Measurements from ENCODE around the gene NYAP1.
"Not testable (repeated sequence)": the region's sequence is repeated elsewhere in the genome, so short reads cannot be mapped to it uniquely, and the experiment has no call there.

NYAP1 gene

DNA sequence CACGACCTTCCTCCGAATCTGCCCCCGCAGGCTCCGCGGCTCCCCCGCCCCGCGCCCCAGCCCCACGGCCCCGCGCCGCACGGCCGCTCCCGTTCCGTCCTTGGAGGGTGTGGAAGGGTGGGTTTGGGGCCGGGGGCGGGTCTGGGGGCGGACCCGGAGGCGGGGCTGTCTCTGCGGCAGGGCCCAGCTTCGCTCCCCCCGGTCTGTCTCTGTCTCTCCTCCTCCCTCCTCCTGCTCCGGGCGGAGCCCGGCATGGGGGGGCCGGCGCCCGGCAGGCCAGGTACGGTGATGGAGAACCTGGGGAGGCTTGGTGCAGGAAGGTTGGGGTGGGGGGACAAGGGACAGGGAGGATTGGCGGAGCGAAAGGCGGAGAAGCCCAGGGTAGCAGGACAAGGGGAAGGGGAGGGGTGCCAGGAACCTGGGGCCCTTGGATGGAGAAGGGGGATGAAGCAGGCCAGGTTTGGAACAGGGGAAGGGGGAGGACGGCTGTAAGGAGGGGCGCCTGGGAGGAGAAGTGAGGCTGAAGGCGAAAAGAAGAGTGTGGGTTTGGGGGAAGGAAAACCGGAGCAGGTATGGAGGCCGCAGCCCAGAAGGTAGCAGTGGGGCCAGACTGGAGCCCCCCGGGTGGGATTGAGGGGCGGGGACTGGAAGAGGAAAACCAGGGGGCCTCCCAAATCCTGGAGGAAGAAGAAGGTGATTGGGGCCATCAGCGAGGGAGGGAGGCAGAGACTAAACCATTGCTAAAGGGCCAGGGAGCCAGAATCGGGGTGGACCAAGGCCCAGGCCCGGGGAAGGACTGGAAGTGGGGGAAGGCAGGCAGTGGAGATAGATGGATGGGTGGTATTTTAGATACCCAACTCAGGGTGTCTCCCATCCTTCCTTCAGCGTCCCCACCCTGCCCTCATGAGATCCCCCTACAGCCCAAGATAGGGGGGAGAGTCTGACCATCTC lies at the start of gene NYAP1:
Gene NYAP1, plus strand, starts transcription at position 206 of the 951 bp plus-strand sequence. CDS start 1,385 bp downstream, outside the sequence.
- peak; percentile 45 for DNase-seq

- DNase-seq, result no peak
Measured at GRCh38 chr7:100434297-100435144, 49.2 kb upstream of the NYAP1 start.

DNA sequence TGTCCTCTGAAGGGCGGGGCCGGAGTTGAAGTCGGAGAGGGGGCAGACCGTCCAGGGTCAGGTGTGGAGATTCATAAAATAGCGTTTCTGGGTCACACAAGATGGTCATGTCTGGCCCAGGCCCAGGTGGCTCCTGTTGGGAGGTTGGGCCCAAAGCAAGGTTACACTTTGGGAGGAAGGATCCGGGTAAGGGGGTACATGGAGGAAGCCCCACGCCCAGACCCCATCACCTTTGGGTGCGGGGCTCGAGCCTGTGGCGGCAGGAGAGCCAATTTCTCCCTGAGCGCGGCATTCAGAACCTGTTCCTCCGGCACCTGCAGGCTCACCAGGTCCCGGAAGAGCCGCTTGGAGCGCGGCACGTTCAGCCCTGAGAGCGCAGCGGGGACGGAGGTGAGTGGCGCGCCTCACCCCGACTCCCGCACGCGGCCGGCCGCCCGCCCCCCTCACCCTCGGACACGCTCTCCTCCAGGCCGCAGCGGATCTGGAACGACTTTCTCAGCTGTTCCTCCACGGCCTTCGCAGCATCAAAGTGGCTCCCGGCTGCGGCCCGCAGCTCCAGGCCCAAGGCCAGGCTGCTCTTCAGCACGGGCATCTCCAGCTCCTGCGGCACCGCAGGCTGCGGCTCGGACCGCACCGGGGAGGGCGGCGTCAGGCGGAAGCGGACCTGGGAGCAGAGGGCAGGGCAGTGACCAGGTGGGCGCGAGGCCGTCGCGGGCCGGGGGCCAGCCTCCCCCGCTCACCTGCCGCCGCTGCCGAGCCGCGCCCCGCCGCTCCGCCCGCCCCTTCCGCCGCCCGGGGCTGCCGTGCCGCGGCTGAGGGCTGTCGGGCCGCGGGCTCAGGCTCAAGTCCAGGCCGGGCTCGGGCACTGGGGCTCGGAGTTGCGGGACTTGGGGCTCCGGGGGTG lies 48.1 kb upstream of the NYAP1 start:
- DNase-seq, result peak; percentile 61

- no peak for DNase-seq
Measured at GRCh38 chr7:100437150-100438100, 46.3 kb upstream of the NYAP1 start.

- DNase-seq, result no peak
Measured at GRCh38 chr7:100438172-100438571, 45.6 kb upstream of the NYAP1 start.

DNA sequence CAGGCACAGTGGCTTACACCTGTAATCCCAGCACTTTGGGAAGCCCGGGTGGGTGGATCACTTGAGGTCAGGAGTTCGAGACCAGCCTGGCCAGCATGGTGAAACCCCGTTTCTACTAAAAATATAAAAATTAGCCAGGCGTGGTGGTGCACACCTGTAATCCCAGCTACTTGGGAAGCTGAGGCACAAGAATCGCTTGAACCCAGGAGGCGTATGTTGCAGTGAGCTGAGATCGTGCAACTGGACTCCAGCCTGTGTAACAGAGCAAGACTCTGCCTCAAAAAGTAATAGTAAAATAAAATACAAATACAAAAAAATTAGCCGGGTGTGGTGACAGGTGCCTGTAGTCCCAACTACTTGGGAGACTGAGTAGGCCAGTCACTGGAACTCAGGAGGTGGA lies 45.0 kb upstream of the NYAP1 start:
- not testable (repeated sequence) for DNase-seq

- not testable (repeated sequence) for DNase-seq
Measured at GRCh38 chr7:100439244-100439643, 44.5 kb upstream of the NYAP1 start.

DNA sequence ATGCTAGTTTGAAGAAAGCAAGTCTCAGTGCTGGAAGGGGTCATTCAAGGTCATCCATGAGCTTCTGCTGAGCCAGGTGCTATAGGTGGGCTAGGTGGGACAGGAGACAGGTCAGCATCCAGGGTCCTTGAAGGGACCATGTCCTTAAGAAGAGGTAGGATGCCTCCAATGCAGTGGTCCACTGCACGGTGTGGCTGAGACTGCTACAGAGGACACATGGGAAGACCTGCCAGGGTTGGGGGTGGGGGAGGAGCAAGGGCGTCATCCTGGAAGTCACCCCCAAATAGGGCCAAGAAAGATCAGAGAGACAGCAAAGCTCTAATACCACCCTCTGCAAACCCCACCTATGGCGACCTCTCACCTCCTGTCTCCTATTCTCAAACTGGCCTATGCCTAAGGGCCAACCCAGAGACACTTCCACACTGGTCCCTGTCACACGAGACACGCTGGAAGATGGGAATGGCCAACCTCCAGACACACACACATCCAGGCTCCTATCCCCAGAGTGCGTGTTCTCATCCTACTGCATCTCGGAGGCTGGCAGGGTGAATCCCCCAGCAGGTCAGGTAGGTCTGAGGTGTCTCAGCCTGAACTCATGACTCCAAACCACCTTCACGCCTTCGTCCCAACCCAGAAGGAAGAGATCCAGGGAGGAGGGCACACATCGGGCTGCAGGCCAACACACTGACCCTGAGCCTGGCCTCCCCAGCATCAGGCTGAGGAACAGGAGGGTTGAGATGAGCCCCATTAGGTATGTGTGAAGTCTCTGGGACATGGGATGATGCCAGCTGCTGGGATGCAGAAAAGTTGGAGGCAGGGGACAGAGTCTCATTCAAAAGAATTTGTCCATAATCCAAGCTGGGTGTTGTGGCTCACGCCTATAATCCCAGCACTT lies 41.8 kb upstream of the NYAP1 start:
- no peak for DNase-seq

DNA sequence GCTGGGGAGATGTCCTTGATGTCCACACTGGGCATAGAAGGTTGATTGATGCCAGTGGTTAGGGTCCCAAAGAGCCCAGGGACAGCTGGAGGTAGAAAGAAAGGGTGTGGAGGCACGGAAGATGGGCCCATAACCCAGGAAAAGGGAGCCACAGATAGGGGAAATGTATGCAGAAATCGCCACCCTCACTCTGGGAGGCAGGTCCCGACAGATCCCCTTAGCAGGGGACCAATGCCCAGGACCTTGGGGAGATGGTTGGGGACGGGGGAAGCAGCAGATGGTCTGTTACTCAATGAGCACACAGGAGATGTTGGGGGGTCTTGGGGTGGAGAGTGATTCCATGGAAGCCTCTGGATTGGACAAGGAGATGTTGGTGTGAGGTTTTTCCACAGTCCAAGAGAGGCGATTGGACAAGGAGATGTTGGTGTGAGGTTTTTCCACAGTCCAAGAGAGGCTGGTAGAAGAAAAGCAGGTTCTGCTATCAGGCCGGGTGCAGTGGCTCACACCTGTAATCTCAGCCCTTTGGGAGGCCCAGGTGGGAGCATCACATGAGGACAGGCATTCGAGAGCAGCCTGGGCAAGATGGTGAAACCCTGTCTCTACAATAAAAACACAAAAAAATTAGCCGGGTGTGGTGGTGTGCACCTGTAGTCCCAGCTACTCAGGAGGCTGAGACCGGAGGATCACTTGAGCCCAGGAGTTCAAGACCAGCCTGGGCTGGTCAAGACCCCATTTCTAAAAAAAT lies 40.5 kb upstream of the NYAP1 start:
- no peak for DNase-seq

DNA sequence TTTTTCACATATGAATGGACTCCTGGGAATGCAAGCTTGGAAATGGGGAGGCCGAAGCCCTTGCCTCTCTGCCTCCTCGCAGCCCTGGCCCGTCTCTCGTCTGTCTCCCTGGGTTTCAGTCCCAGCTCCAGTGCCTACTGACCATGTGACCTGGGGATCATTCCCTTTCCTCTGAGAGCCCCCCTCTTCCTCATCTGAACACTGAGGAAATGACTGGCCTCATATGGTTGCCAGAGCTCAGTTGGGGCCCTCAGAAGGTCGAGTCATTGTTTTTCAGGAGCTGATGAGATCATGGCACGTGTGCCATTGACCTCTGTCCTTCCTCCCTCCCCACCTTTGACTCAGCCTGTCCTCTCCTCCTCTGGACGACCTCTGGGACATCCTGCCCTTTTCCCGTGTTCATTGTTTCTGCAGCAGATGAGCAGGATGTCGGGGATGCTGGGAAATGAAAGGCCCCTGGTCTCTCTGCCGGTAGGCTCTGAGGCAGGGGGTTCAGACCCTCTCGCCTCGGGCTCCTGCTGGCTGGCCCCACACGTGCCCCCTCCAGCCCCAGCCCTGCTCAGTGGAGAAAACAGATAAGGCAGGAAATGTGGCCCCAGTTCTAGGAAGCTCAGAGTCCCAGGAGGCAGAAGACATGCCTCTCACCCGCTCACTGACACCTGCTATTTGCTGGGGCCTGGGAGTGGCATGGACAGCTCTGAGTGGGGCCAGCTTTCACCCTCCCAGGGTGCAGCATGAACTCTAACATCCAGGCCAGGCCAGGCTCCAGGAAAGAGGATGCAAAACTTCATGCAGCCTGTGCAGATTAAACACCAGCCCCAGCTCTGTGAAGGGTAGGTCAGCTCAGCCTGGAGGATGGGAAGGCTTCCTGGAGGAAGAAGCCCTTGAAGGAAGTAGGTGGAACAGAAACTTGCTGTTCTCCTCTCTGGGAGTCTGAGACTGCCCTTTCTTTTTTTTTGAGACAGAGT lies 39.1 kb upstream of the NYAP1 start:
- DNase-seq, result peak; percentile 21

DNA sequence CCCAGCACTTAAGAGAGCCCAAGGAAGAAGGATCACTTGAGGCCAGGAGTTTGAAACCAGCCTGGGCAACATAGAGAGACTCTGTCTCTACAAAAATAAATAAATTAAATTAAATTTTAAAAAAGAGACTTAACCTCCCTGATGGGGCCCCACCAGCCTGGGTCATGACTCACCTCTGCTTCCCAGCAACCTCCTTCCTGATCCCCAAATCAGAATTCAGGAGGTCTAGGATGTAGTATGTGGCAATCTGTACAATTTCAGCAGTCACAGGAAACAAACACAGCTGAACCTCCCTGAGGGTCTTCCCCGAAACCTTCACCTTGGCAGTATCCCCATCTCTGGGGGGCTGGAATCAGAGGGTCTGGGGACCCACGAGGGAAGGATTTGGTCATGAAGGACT lies 37.7 kb upstream of the NYAP1 start:
- no peak for DNase-seq

DNA sequence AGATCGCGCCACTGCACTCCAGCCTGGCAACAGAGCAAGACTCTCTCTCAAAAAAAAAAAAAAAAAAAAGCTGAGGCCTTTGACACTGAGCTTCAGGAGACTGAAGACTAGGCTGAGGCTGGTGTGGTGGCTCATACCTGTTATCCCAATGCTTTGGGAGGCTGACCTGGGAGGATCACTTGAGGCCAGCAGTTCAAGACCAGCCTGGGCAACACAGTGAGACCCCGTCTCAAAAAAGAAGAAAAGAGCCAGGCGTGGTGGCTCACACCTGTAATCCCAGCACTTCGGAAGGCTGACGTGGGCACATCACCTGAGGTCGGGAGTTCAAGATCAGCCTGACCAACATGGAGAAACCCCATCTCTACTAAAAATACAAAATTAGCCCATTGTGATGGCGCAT lies 36.4 kb upstream of the NYAP1 start:
- not testable (repeated sequence) for DNase-seq

- DNase-seq, result no peak
Measured at GRCh38 chr7:100449190-100449795, 34.4 kb upstream of the NYAP1 start.

GRCh38 chr7:100452513-100452912 lies 31.2 kb upstream of the NYAP1 start:
- DNase-seq, result no peak

DNA sequence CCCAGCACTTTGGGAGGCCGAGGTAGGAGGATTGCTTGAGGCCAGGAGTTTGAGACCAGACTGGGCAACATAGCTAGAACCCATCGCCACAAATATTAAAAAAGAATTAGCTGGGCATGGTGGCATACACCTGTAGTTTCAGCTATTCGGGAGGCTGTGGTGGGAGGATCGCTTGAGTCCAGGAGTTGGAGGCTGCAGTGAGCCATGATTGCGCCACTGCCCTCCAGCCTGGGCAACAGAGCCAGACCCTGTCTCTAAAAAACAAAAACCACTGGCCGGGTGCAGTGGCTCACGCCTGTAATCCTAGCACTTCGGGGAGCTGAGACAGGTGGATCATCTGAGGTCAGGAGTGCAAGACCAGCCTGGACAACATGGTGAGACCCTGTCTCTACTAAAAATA lies 29.9 kb upstream of the NYAP1 start:
- DNase-seq, result not testable (repeated sequence)

GRCh38 chr7:100455206-100455605 lies 28.5 kb upstream of the NYAP1 start:
- no peak for DNase-seq

DNA sequence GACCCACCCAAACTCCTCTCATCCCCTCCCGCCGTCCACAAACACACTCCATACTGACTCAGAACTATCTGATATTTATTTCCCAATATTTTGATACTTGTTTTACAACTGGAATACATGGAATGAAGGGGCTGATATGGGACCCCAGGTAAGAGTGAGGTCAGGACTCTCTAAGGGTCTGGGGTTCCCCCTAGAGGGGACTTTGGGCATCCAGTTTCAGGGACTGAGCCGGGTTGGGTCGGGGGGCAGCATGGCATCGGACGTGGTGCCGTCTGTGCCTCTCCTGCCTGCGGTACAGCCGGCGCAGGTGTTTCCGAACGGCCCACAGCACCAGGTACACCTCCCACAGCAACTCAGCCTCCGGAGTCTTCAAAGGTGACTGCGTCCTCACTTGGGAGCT lies 27.2 kb upstream of the NYAP1 start:
- DNase-seq, result no peak

GRCh38 chr7:100457033-100457432 lies 26.7 kb upstream of the NYAP1 start:
- no peak for DNase-seq
